ENCODE measurements around the gene KIF3B. TPM values are rescaled to one million over a fixed set of nuclear protein-coding genes. Genes with fewer than 3 reads are reported as not detected.

The KIF3B gene
- total RNA-seq, 1 experiment from 2014 or later = 31.5 TPM

DNA sequence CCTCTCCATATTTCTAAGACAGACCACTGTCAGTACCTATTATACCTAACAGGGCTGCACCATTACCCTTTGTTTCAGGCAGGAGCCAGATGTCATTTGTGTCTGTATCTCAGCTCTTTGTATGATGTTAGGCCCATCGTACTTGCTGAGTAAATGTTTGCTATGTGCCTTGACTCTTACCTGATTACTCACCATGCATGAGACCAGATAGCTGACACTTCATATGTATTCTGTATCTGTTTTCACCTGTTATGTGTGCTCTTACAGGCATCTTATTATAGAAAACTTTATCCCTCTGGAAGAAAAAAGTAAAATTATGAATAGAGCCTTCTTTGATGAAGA lies 49.0 kb downstream of the KIF3B start:
- no peak overlapping the region for H3K4me3 ChIP-seq (replicated peaks in 1 of 2; ENCODE audit: low read depth in 1 of 2, low read length in 2 of 2)
- no peak overlapping the region for H2AFZ ChIP-seq (ENCODE audit: low read depth, low read length, poor library complexity, severe bottlenecking)
- DNase-seq (ENCODE audit: low read depth, low spot score) = no peak
- H3K4me1 ChIP-seq (ENCODE audit: control insufficient read depth in 1 of 2, insufficient read depth in 2 of 2, low read length in 2 of 2) = peaks cover 28 to 34% of the 10 kb centered on the region in 2 experiments
- intact Hi-C loops (cut with micrococcal nuclease) = no loop called here
- CTCF ChIA-PET = interaction anchor here (1.6 kb wide), 1 partner anchor 10 kb away, joined by 4 read pairs; no protein-coding TSS in a partner anchor
- H3K9me3 ChIP-seq (ENCODE audit: control insufficient read depth in 1 of 2, insufficient read depth in 1 of 2, low read depth in 1 of 2, low read length in 2 of 2) = no peaks in the 10 kb centered on the region
- peak; percentile 15; the same call in 1 of the 2 replicates for ATAC-seq
- H3K9me2 ChIP-seq (ENCODE audit: insufficient read depth) = no peaks in the 10 kb centered on the region
- no peaks in the 10 kb centered on the region for H4K20me1 ChIP-seq (ENCODE audit: insufficient read depth)
- no peak overlapping the region for H3K9ac ChIP-seq (ENCODE audit: low read length)
- H3K27ac ChIP-seq (ENCODE audit: low read depth, low read length) = peak overlapping the region; percentile 8; the same call in 1 of the 2 replicates
- peak overlapping the region; percentile 55; the same call in 1 of the 2 replicates for H3K4me2 ChIP-seq (ENCODE audit: low read length)
- POLR2A ChIA-PET = no interaction called here
- no peak for TF ChIP-seq SIN3A (IDR thresholded peaks at IDR 0.05; ENCODE audit: low read depth)
- no peak for TF ChIP-seq FOSL1 (IDR thresholded peaks at IDR 0.05; ENCODE audit: low read depth)
- TF ChIP-seq ATF3 (IDR thresholded peaks at IDR 0.05) = no peak
- no peak for TF ChIP-seq CBX3 (IDR thresholded peaks at IDR 0.05; ENCODE audit: low read depth)
- TF ChIP-seq SP1 (IDR thresholded peaks at IDR 0.05; ENCODE audit: low read depth) = no peak
- TF ChIP-seq RAD21 (IDR thresholded peaks at IDR 0.05; ENCODE audit: low read depth) = no peak
- TF ChIP-seq ELF1 (IDR thresholded peaks at IDR 0.05; ENCODE audit: borderline replicate concordance, low read depth) = no peak
- no peaks in the 10 kb centered on the region for H3K27me3 ChIP-seq (ENCODE audit: insufficient read depth, low read length)
- BruUV-seq (replicated peaks) = no TSS peak
- RAD21 ChIA-PET (ENCODE audit: low non-redundant PET in 1 of 2, low total read pairs in 2 of 2, uncharacterized antibody in 2 of 2, unreplicated experiment in 2 of 2) = no interaction called here
- no peaks in the 10 kb centered on the region for H3K79me2 ChIP-seq (ENCODE audit: insufficient read depth, low read length)
- H3K36me3 ChIP-seq (ENCODE audit: control insufficient read depth in 1 of 2, insufficient read depth in 2 of 2, low read length in 2 of 2) = peaks cover 3 to 6% of the 10 kb centered on the region in 2 experiments; a peak in 3 of 4 replicates

GRCh38 chr20:32327087-32327681 lies 49.7 kb downstream of the KIF3B start:
- Histone ChIP-seq H2AFZ (ENCODE audit: low read depth, low read length, poor library complexity, severe bottlenecking) (no peak overlapping the region), H3K4me2 (ENCODE audit: low read length) (peak overlapping the region; percentile 55; the same call in 1 of the 2 replicates), H3K27ac (ENCODE audit: low read depth, low read length) (no peak overlapping the region), H3K27me3 (ENCODE audit: insufficient read depth, low read length) (no peaks in the 10 kb centered on the region), H3K4me1 (ENCODE audit: control insufficient read depth in 1 of 2, insufficient read depth in 2 of 2, low read length in 2 of 2) (peaks cover 28 to 37% of the 10 kb centered on the region in 2 experiments), H3K9ac (ENCODE audit: low read length) (no peak overlapping the region), H4K20me1 (ENCODE audit: insufficient read depth) (no peaks in the 10 kb centered on the region), H3K4me3 (replicated peaks in 1 of 2; ENCODE audit: low read depth in 1 of 2, low read length in 2 of 2) (no peak overlapping the region), H3K79me2 (ENCODE audit: insufficient read depth, low read length) (no peaks in the 10 kb centered on the region), H3K9me3 (ENCODE audit: control insufficient read depth in 1 of 2, insufficient read depth in 1 of 2, low read depth in 1 of 2, low read length in 2 of 2) (no peaks in the 10 kb centered on the region), H3K36me3 (ENCODE audit: control insufficient read depth in 1 of 2, insufficient read depth in 2 of 2, low read length in 2 of 2) (peaks cover 3 to 6% of the 10 kb centered on the region in 2 experiments; a peak in 3 of 4 replicates), H3K9me2 (ENCODE audit: insufficient read depth) (no peaks in the 10 kb centered on the region)
- no peak for DNase-seq (ENCODE audit: low read depth, low spot score)
- ChIA-PET POLR2A (no interaction called here), RAD21 (ENCODE audit: low non-redundant PET in 1 of 2, low total read pairs in 2 of 2, uncharacterized antibody in 2 of 2, unreplicated experiment in 2 of 2) (no interaction called here), CTCF (no interaction called here)
- intact Hi-C loops (cut with micrococcal nuclease) = no loop called here
- TF ChIP-seq EZH2 (IDR thresholded peaks at IDR 0.05) = no peak
- no peak for TF ChIP-seq SIN3A (IDR thresholded peaks at IDR 0.05; ENCODE audit: low read depth)
- no peak for TF ChIP-seq CTCF (IDR thresholded peaks at IDR 0.05 in 2 of 3, conservative IDR thresholded peaks at IDR 0.05 in 1 of 3; ENCODE audit: borderline replicate concordance in 1 of 3, insufficient read depth in 1 of 3, low read depth in 2 of 3, low read length in 2 of 3)
- TF ChIP-seq ZNF274 (IDR thresholded peaks at IDR 0.05; ENCODE audit: low read depth, low read length) = no peak
- no peak for TF ChIP-seq ZFX (IDR thresholded peaks at IDR 0.05)
- no peak for TF ChIP-seq TCF7L2 (IDR thresholded peaks at IDR 0.05; ENCODE audit: borderline replicate concordance, extremely low read depth, insufficient read depth, insufficient read length)
- TF ChIP-seq CEBPB (IDR thresholded peaks at IDR 0.05; ENCODE audit: low read depth) = no peak
- no peak for TF ChIP-seq RAD21 (IDR thresholded peaks at IDR 0.05; ENCODE audit: low read depth)
- no peak for TF ChIP-seq EGR1 (IDR thresholded peaks at IDR 0.05; ENCODE audit: low read depth)
- TF ChIP-seq POLR2AphosphoS5 (IDR thresholded peaks at IDR 0.05; ENCODE audit: low read depth, low read length) = no peak
- no TSS peak for BruUV-seq (replicated peaks)
- ATAC-seq = no peak; the same call in 1 of the 2 replicates

All from HCT116 (cell line).